Measurements from ENCODE around the gene CELF4. TPM values are rescaled to one million over a fixed set of nuclear protein-coding genes. Genes with fewer than 3 reads are reported as not detected.

The CELF4 gene
- total and polyA plus RNA-seq, 9 donors, result 0.18 to 2.0 (median 1.1) TPM

GRCh38 chr18:37497853-37498518, 67.6 kb downstream of the CELF4 start:
- Histone ChIP-seq H3K4me3 (ENCODE audit: low read length) (no peak overlapping the region), H3K27me3 (ENCODE audit: control insufficient read depth, insufficient read depth, low read length) (no peaks in the 10 kb centered on the region), H3K4me1 (ENCODE audit: control insufficient read depth, insufficient read depth, low read length) (peaks cover 12% of the 10 kb centered on the region), H3K27ac (ENCODE audit: low read length) (no peak overlapping the region), H3K36me3 (ENCODE audit: control insufficient read depth, insufficient read depth, low read length) (no peaks in the 10 kb centered on the region), H3K9me3 (replicated peaks; ENCODE audit: control insufficient read depth, low read depth, low read length) (no peaks in the 10 kb centered on the region)
- DNase-seq, result no peak
- WGBS (ENCODE audit: insufficient coverage), result 80% methylated on average over 1 of the region's 1 CpG

GRCh38 chr18:37496568-37496967, 69.0 kb downstream of the CELF4 start:
- peaks cover under 1% of the 10 kb centered on the region for H3K4me1 ChIP-seq (ENCODE audit: control insufficient read depth, insufficient read depth, low read length)
- no peaks in the 10 kb centered on the region for H3K36me3 ChIP-seq (ENCODE audit: control insufficient read depth, insufficient read depth, low read length)
- no peak overlapping the region for H3K27ac ChIP-seq (ENCODE audit: low read length)
- H3K4me3 ChIP-seq (ENCODE audit: low read length), result no peak overlapping the region
- no peaks in the 10 kb centered on the region for H3K9me3 ChIP-seq (replicated peaks; ENCODE audit: control insufficient read depth, low read depth, low read length)
- WGBS (ENCODE audit: insufficient coverage), result 60% methylated on average over 4 of the region's 6 CpGs
- DNase-seq, result no peak
- no peaks in the 10 kb centered on the region for H3K27me3 ChIP-seq (ENCODE audit: control insufficient read depth, insufficient read depth, low read length)

GRCh38 chr18:37495354-37495753, 70.2 kb downstream of the CELF4 start:
- no peaks in the 10 kb centered on the region for H3K9me3 ChIP-seq (replicated peaks; ENCODE audit: control insufficient read depth, low read depth, low read length)
- no CpG with 5 or more reads among the region's 2 CpGs for WGBS (ENCODE audit: insufficient coverage)
- H3K4me3 ChIP-seq (ENCODE audit: low read length), result no peak overlapping the region
- H3K27ac ChIP-seq (ENCODE audit: low read length), result no peak overlapping the region
- H3K36me3 ChIP-seq (ENCODE audit: control insufficient read depth, insufficient read depth, low read length), result no peaks in the 10 kb centered on the region
- H3K4me1 ChIP-seq (ENCODE audit: control insufficient read depth, insufficient read depth, low read length), result no peaks in the 10 kb centered on the region
- no peak for DNase-seq
- H3K27me3 ChIP-seq (ENCODE audit: control insufficient read depth, insufficient read depth, low read length), result peaks cover 10% of the 10 kb centered on the region

GRCh38 chr18:37494406-37494805, 71.2 kb downstream of the CELF4 start:
- no peaks in the 10 kb centered on the region for H3K36me3 ChIP-seq (ENCODE audit: control insufficient read depth, insufficient read depth, low read length)
- no peak overlapping the region for H3K4me3 ChIP-seq (ENCODE audit: low read length)
- no peaks in the 10 kb centered on the region for H3K4me1 ChIP-seq (ENCODE audit: control insufficient read depth, insufficient read depth, low read length)
- no peak overlapping the region for H3K27ac ChIP-seq (ENCODE audit: low read length)
- DNase-seq, result no peak
- 100% methylated on average over 2 of the region's 5 CpGs for WGBS (ENCODE audit: insufficient coverage)
- no peaks in the 10 kb centered on the region for H3K9me3 ChIP-seq (replicated peaks; ENCODE audit: control insufficient read depth, low read depth, low read length)
- peaks cover 15% of the 10 kb centered on the region for H3K27me3 ChIP-seq (ENCODE audit: control insufficient read depth, insufficient read depth, low read length)

GRCh38 chr18:37493352-37493935, 72.2 kb downstream of the CELF4 start:
- WGBS (ENCODE audit: insufficient coverage), result no CpG with 5 or more reads among the region's 7 CpGs
- no peak for DNase-seq
- H3K27me3 ChIP-seq (ENCODE audit: control insufficient read depth, insufficient read depth, low read length), result peaks cover 24% of the 10 kb centered on the region

DNA sequence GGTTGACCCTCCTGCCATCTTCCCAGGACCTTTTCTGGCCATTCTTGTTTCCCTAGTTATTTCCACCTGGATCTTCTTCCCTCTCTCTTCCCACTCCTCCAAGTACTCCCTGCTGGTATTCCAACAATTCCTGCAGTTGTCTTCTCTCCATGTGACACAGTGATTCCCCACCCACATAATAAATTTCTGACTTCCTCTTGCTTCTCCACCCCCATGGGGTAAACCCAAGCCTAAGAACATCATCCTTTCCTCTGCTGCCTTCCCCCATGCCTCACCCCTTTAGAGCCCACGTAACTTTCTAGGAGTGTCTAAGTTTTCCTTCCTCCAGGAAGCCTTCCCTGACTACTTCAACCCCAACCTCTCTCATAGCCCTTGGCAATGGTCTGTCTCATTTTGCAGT, 72.6 kb downstream of the CELF4 start:
- Histone ChIP-seq H3K36me3 (ENCODE audit: control insufficient read depth, insufficient read depth, low read length) (no peaks in the 10 kb centered on the region), H3K9me3 (replicated peaks; ENCODE audit: control insufficient read depth, low read depth, low read length) (no peaks in the 10 kb centered on the region), H3K4me1 (ENCODE audit: control insufficient read depth, insufficient read depth, low read length) (no peaks in the 10 kb centered on the region), H3K27me3 (ENCODE audit: control insufficient read depth, insufficient read depth, low read length) (peaks cover 29% of the 10 kb centered on the region), H3K4me3 (ENCODE audit: low read length) (no peak overlapping the region), H3K27ac (ENCODE audit: low read length) (no peak overlapping the region)
- DNase-seq, result no peak
- 71% methylated on average over 1 of the region's 1 CpG for WGBS (ENCODE audit: insufficient coverage)

More at GRCh38 chr18:37493352-37493935, 72.2 kb downstream of the CELF4 start:
- no peak overlapping the region for H3K4me3 ChIP-seq (ENCODE audit: low read length)
- no peaks in the 10 kb centered on the region for H3K9me3 ChIP-seq (replicated peaks; ENCODE audit: control insufficient read depth, low read depth, low read length)
- H3K27ac ChIP-seq (ENCODE audit: low read length), result no peak overlapping the region
- no peaks in the 10 kb centered on the region for H3K36me3 ChIP-seq (ENCODE audit: control insufficient read depth, insufficient read depth, low read length)
- no peaks in the 10 kb centered on the region for H3K4me1 ChIP-seq (ENCODE audit: control insufficient read depth, insufficient read depth, low read length)

DNA sequence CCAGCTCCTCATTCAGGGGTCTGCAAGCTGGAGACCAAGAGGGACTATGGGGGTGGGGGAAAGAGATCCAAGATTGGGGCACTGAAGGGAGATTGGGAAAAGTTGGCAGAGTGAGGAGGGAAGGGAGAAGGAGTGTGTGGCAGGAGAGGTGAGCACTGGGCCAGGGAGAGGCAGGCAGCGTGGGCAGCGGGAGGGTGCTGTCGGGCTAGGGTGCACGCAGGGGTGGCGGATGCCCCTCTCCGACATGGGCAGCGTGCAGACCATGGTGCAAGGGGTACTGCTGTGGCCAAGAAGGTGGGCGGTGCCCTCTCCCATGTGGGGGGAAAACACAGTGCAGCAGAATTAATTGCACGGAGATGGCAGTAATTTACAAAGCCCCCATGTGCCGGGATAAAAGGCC, 74.1 kb downstream of the CELF4 start:
- 87% methylated on average over 6 of the region's 10 CpGs for WGBS (ENCODE audit: insufficient coverage)
- H3K27me3 ChIP-seq (ENCODE audit: control insufficient read depth, insufficient read depth, low read length), result peaks cover 44% of the 10 kb centered on the region
- no peak for DNase-seq

GRCh38 chr18:37489998-37490397, 75.6 kb downstream of the CELF4 start:
- no CpG with 5 or more reads among the region's 3 CpGs for WGBS (ENCODE audit: insufficient coverage)
- peaks cover 2% of the 10 kb centered on the region for H3K4me1 ChIP-seq (ENCODE audit: control insufficient read depth, insufficient read depth, low read length)
- H3K27me3 ChIP-seq (ENCODE audit: control insufficient read depth, insufficient read depth, low read length), result peaks cover 56% of the 10 kb centered on the region
- no peak overlapping the region for H3K27ac ChIP-seq (ENCODE audit: low read length)
- no peak for DNase-seq
- H3K4me3 ChIP-seq (ENCODE audit: low read length), result no peak overlapping the region
- no peaks in the 10 kb centered on the region for H3K9me3 ChIP-seq (replicated peaks; ENCODE audit: control insufficient read depth, low read depth, low read length)
- H3K36me3 ChIP-seq (ENCODE audit: control insufficient read depth, insufficient read depth, low read length), result no peaks in the 10 kb centered on the region

More for the DNA sequence above, 74.1 kb downstream of the CELF4 start:
- no peak overlapping the region for H3K4me3 ChIP-seq (ENCODE audit: low read length)
- no peaks in the 10 kb centered on the region for H3K36me3 ChIP-seq (ENCODE audit: control insufficient read depth, insufficient read depth, low read length)
- H3K27ac ChIP-seq (ENCODE audit: low read length), result no peak overlapping the region
- peaks cover 2% of the 10 kb centered on the region for H3K4me1 ChIP-seq (ENCODE audit: control insufficient read depth, insufficient read depth, low read length)
- no peaks in the 10 kb centered on the region for H3K9me3 ChIP-seq (replicated peaks; ENCODE audit: control insufficient read depth, low read depth, low read length)

DNA sequence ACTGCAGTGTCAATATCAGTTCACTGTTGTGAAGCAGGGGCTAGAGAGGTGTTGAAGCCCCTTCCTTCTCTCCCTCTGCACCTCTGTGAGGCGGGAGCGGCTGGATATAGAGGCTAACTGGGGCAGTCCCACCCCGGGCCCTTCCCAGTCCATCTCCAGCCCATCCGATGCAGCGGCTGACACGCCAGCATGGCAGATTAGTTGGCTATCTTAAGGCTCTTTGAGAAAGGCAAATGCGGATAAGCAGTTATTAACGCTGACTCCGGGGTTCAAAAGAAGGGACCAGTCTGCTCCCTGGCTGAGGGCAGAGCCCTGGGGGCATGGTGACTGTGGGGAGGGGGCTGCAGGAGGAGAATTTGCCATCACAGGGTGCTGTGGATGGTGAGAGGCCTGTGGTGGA, 76.6 kb downstream of the CELF4 start:
- Histone ChIP-seq H3K9me3 (replicated peaks; ENCODE audit: control insufficient read depth, low read depth, low read length) (no peaks in the 10 kb centered on the region), H3K4me3 (ENCODE audit: low read length) (no peak overlapping the region), H3K4me1 (ENCODE audit: control insufficient read depth, insufficient read depth, low read length) (peaks cover 2% of the 10 kb centered on the region), H3K27me3 (ENCODE audit: control insufficient read depth, insufficient read depth, low read length) (peaks cover 65% of the 10 kb centered on the region), H3K36me3 (ENCODE audit: control insufficient read depth, insufficient read depth, low read length) (no peaks in the 10 kb centered on the region), H3K27ac (ENCODE audit: low read length) (no peak overlapping the region)
- WGBS (ENCODE audit: insufficient coverage), result 67% methylated on average over 7 of the region's 9 CpGs
- no peak for DNase-seq

GRCh38 chr18:37487400-37487867, 78.2 kb downstream of the CELF4 start:
- no peak overlapping the region for H3K27ac ChIP-seq (ENCODE audit: low read length)
- peaks cover 2% of the 10 kb centered on the region for H3K4me1 ChIP-seq (ENCODE audit: control insufficient read depth, insufficient read depth, low read length)
- WGBS (ENCODE audit: insufficient coverage), result under 1% methylated on average over 12 of the region's 13 CpGs
- H3K36me3 ChIP-seq (ENCODE audit: control insufficient read depth, insufficient read depth, low read length), result no peaks in the 10 kb centered on the region
- peak; percentile 52 for DNase-seq
- H3K4me3 ChIP-seq (ENCODE audit: low read length), result no peak overlapping the region
- peaks cover 75% of the 10 kb centered on the region for H3K27me3 ChIP-seq (ENCODE audit: control insufficient read depth, insufficient read depth, low read length)
- no peaks in the 10 kb centered on the region for H3K9me3 ChIP-seq (replicated peaks; ENCODE audit: control insufficient read depth, low read depth, low read length)

All from muscle of leg (tissue), 11 donors.